IPS DF 4.7 (cell line): ENCODE measurements around the gene PIGV.
"Not testable (repeated sequence)": the region's sequence is repeated elsewhere in the genome, so short reads cannot be mapped to it uniquely, and the experiment has no call there.

Source experiments
- DNase-seq: peaks from one replicate; pipeline ENCODE4 v3.0.0-alpha.2; 2013; ENCODE audit warnings: low spot score; ENCODE audit errors: extremely low read depth

PIGV gene

GRCh38 chr1:26832249-26832960 is 44.7 kb downstream of the PIGV start:
- no peak for DNase-seq

GRCh38 chr1:26833432-26834405 is 46.0 kb downstream of the PIGV start:
- no peak for DNase-seq

GRCh38 chr1:26837665-26838064 is 49.9 kb downstream of the PIGV start:
- DNase-seq: not testable (repeated sequence)

GRCh38 chr1:26838474-26839338 is 51.0 kb downstream of the PIGV start:
- DNase-seq: no peak

GRCh38 chr1:26839339-26839722 is 51.6 kb downstream of the PIGV start:
- DNase-seq: no peak

- DNase-seq: no peak
These were observed 52.0 kb downstream of the PIGV start for GRCh38 chr1:26839779-26840178.

GRCh38 chr1:26844424-26845196 is 56.9 kb downstream of the PIGV start:
- no peak for DNase-seq

- DNase-seq: not testable (repeated sequence)
These were observed 60.1 kb downstream of the PIGV start for GRCh38 chr1:26847826-26848225.
